RWPE2 (cell line): ENCODE data around the gene PTPRT.

Experiments
- ATAC-seq: fragments of 200-7000 bp; cut with Tn5 transposase; 3 replicates; pipeline ENCODE4 v1.9.1; 2021; ENCODE audit warnings: low read depth
- DNase-seq: peaks from one replicate; pipeline ENCODE4 v3.0.0-alpha.2; 2020; ENCODE audit warnings: low spot score
- H3K27ac ChIP-seq: fragments of 450-650 bp; 2 replicates; pipeline ENCODE4 v1.5.1; 2017; ENCODE audit warnings: mild to moderate bottlenecking; ENCODE audit not compliant: poor library complexity, severe bottlenecking
- H3K27me3 ChIP-seq: fragments of 250-450 bp; sonication (Bioruptor Pico); 2 replicates; pipeline ENCODE4 v1.5.1; 2021; ENCODE audit warnings: mild to moderate bottlenecking, moderate library complexity; ENCODE audit not compliant: insufficient read depth, poor library complexity, severe bottlenecking
- H3K36me3 ChIP-seq: fragments of 250-450 bp; sonication (Bioruptor Pico); 2 replicates; pipeline ENCODE4 v1.5.1; 2020; ENCODE audit warnings: low read depth, mild to moderate bottlenecking, moderate library complexity
- H3K4me1 ChIP-seq: fragments of 250-450 bp; sonication (Bioruptor Pico); 2 replicates; pipeline ENCODE4 v1.5.1; 2021; ENCODE audit warnings: mild to moderate bottlenecking, moderate library complexity; ENCODE audit not compliant: insufficient read depth, poor library complexity, severe bottlenecking
- H3K4me3 ChIP-seq: fragments of 250-450 bp; sonication (Bioruptor Pico); 2 replicates; pipeline ENCODE4 v1.5.1; 2021; ENCODE audit warnings: mild to moderate bottlenecking, moderate library complexity; ENCODE audit not compliant: severe bottlenecking
- H3K9me3 ChIP-seq: fragments of 250-450 bp; sonication (Bioruptor Pico); 2 replicates; pipeline ENCODE4 v1.5.1; 2021; ENCODE audit warnings: mild to moderate bottlenecking, moderate library complexity; ENCODE audit not compliant: severe bottlenecking
- TF ChIP-seq, protein P1 (sequence below): fragments of 450-650 bp; IDR thresholded peaks from one replicate; pipeline ENCODE4 v1.5.1; 2017; ENCODE audit warnings: mild to moderate bottlenecking, moderate library complexity; ENCODE audit not compliant: poor library complexity, severe bottlenecking

The PTPRT gene

DNA sequence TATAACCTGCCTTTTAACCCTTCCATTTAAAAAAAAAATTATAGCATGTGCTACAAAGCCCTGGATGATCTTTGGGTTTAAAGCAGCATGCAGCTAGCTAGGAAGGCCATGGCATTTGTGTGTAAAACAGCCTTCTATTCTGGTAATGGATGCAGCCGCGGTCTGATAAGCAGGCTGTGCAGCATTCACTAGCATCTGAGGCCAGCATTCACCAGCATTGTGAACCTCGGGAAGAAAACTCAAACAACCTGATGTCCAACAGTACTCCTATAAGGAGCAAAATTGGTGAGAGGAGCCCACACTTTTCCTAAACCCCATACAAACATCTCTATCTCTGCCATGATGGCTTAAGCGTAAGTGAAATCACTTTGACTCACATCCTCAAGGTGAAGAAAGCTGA lies 265.5 kb downstream of the PTPRT start:
- Histone ChIP-seq H3K27ac (no peak overlapping the region), H3K9me3 (no peaks in the 10 kb centered on the region), H3K36me3 (no peaks in the 10 kb centered on the region), H3K27me3 (no peaks in the 10 kb centered on the region), H3K4me1 (no peaks in the 10 kb centered on the region), H3K4me3 (no peak overlapping the region)
- TF ChIP-seq, protein P1, sequence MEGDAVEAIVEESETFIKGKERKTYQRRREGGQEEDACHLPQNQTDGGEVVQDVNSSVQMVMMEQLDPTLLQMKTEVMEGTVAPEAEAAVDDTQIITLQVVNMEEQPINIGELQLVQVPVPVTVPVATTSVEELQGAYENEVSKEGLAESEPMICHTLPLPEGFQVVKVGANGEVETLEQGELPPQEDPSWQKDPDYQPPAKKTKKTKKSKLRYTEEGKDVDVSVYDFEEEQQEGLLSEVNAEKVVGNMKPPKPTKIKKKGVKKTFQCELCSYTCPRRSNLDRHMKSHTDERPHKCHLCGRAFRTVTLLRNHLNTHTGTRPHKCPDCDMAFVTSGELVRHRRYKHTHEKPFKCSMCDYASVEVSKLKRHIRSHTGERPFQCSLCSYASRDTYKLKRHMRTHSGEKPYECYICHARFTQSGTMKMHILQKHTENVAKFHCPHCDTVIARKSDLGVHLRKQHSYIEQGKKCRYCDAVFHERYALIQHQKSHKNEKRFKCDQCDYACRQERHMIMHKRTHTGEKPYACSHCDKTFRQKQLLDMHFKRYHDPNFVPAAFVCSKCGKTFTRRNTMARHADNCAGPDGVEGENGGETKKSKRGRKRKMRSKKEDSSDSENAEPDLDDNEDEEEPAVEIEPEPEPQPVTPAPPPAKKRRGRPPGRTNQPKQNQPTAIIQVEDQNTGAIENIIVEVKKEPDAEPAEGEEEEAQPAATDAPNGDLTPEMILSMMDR, result no peak
- ATAC-seq (no peak), DNase-seq (no peak)

DNA sequence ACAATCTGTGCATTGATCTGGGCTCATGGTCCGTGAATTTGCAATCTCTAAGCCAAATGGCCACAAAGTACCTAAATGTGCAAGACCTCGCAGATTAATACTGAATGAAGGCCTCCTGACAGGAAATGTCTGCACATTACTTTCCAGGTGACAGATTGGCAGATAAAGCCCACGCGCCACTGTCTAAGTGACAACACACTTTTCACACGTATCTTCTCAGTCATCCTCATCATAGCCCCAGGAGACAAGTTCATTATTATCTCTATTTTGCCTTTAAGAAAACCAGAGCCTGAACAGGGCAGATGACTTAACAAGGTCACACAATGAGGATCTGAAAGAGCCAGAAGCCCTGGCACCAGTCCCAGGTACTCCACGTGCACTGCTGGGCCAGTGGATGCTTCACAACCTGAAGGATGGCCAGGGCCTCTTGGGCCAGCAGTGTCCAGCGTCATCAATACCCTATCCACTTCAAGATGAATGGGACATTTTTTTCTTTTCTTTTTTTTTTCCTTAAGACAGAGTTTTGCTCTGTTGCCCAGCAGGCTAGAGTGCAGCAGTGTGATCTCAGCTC lies 266.3 kb downstream of the PTPRT start:
- Histone ChIP-seq H3K4me1 (no peaks in the 10 kb centered on the region), H3K9me3 (no peaks in the 10 kb centered on the region), H3K27me3 (no peaks in the 10 kb centered on the region), H3K4me3 (no peak overlapping the region), H3K36me3 (no peaks in the 10 kb centered on the region), H3K27ac (no peak overlapping the region)
- TF ChIP-seq, protein P1, result no peak
- ATAC-seq (no peak), DNase-seq (no peak)

- H3K36me3 ChIP-seq, result no peaks in the 10 kb centered on the region
- no peak overlapping the region for H3K4me3 ChIP-seq
- ATAC-seq (no peak), DNase-seq (no peak)
- no peak overlapping the region for H3K27ac ChIP-seq
- H3K27me3 ChIP-seq, result no peaks in the 10 kb centered on the region
- no peaks in the 10 kb centered on the region for H3K9me3 ChIP-seq
- H3K4me1 ChIP-seq, result no peaks in the 10 kb centered on the region
- TF ChIP-seq, protein P1, result no peak
Measured at GRCh38 chr20:42920776-42921175, 268.9 kb downstream of the PTPRT start.

DNA sequence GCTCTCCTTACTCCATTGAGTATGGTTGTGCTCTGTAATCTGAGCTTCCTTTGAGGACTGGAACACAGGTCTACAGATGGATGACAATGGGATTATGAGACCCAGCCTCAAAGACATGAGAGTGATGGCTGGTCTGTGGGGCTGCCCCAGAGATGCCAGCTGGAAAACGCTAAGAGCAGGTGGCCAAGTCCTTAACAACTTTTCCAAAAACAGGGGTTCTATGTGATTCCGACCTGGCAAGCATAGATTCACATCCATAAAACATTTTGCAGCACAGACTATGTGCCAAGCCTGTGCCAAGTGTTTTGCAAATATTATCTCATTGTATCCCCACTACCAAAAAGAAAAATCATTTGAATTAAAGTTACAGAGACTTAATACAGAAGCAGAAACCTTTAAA lies 270.4 kb downstream of the PTPRT start:
- Histone ChIP-seq H3K27ac (no peak overlapping the region), H3K9me3 (no peaks in the 10 kb centered on the region), H3K36me3 (no peaks in the 10 kb centered on the region), H3K4me3 (no peak overlapping the region), H3K4me1 (no peaks in the 10 kb centered on the region), H3K27me3 (no peaks in the 10 kb centered on the region)
- ATAC-seq, result no peak
- DNase-seq, result no peak
- TF ChIP-seq, protein P1, result no peak

DNA sequence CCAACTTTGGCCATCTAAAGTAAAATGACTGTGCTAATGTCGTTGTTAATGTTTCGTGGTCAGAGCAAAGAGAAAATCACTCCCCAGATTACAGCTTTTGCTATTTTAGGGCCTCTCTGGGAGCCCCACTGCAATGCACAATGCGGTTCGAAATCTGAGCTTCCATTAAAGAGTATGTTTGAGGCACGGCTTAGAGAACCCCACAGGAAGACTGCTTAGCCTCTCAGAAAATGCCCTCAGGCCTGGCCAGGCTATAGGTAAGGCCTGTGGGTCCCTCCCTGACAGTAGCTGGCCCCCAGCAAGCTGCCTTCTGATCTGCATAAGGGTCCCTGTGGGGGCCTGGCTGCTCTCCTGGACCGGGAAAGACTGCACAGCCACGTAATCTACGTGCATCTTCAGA lies 274.6 kb downstream of the PTPRT start:
- Histone ChIP-seq H3K27me3 (no peaks in the 10 kb centered on the region), H3K9me3 (peaks cover 4% of the 10 kb centered on the region), H3K4me3 (no peak overlapping the region), H3K36me3 (no peaks in the 10 kb centered on the region), H3K27ac (no peak overlapping the region), H3K4me1 (no peaks in the 10 kb centered on the region)
- TF ChIP-seq, protein P1, result no peak
- ATAC-seq (0 out of 3 replicates have a peak, but pooled peaks have one; percentile 27), DNase-seq (no peak)
